ENCODE data around the gene COL24A1. TPM values are rescaled to one million over a fixed set of nuclear protein-coding genes. Genes with fewer than 3 reads are reported as not detected.

Gene COL24A1
- total RNA-seq, 1 donor from 2014 or later = not detected

GRCh38 chr1:86169625-86170024, 13.1 kb upstream of the COL24A1 start:
- no peak for ATAC-seq (ENCODE audit: low read depth)
- TF ChIP-seq CTCF (IDR thresholded peaks at IDR 0.05) = no peak
- H3K36me3 Mint-ChIP-seq (ENCODE audit: low read depth) = no peaks in the 10 kb centered on the region
- no peaks in the 10 kb centered on the region for H3K4me1 Mint-ChIP-seq
- DNase-seq = no peak
- no peaks in the 10 kb centered on the region for H3K27me3 Mint-ChIP-seq
- no peak overlapping the region for H3K4me3 Mint-ChIP-seq
- intact Hi-C loops (cut with micrococcal nuclease) = no loop called here
- H3K27ac Mint-ChIP-seq = no peak overlapping the region
- CTCF ChIA-PET = no interaction called here
- POLR2A ChIA-PET = no interaction called here
- H3K9me3 Mint-ChIP-seq = peaks cover 13% of the 10 kb centered on the region

DNA sequence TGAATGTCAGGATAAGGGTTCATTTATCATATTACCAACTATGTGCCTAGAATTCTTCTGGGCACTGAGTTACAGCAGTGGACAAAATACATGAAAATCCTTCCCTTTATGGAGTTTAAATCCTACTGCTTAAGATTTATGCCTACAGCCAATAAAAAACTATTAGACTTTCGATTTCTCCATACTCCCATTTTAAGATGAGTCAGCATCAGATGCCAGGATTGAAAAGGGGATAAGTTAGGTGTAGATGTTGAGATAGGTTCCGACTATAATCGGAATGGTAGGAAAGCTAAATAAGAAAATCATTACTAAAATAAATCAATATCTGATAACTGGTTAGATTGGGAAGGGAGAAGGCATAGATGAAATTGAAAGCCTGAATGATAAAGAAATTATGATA, 3.2 kb upstream of the COL24A1 start:
- no peak for ATAC-seq (ENCODE audit: low read depth)
- no peak for DNase-seq
- intact Hi-C loops (cut with micrococcal nuclease) = no loop called here
- H3K27ac Mint-ChIP-seq = no peak overlapping the region
- TF ChIP-seq CTCF (IDR thresholded peaks at IDR 0.05) = no peak
- ChIA-PET CTCF (no interaction called here), POLR2A (no interaction called here)
- no peak overlapping the region for H3K4me3 Mint-ChIP-seq
- H3K4me1 Mint-ChIP-seq = peaks cover 13% of the 10 kb centered on the region
- no peaks in the 10 kb centered on the region for H3K36me3 Mint-ChIP-seq (ENCODE audit: low read depth)
- no peaks in the 10 kb centered on the region for H3K9me3 Mint-ChIP-seq
- H3K27me3 Mint-ChIP-seq = peaks cover 28% of the 10 kb centered on the region

- H3K27me3 Mint-ChIP-seq = peaks cover 34% of the 10 kb centered on the region
- H3K4me3 Mint-ChIP-seq = no peak overlapping the region
- intact Hi-C loops (cut with micrococcal nuclease) = no loop called here
- CTCF ChIA-PET = no interaction called here
- H3K9me3 Mint-ChIP-seq = no peaks in the 10 kb centered on the region
- DNase-seq = peak; percentile 10
- H3K4me1 Mint-ChIP-seq = peaks cover 13% of the 10 kb centered on the region
- H3K27ac Mint-ChIP-seq = no peak overlapping the region
- no peaks in the 10 kb centered on the region for H3K36me3 Mint-ChIP-seq (ENCODE audit: low read depth)
- POLR2A ChIA-PET = no interaction called here
- ATAC-seq (ENCODE audit: low read depth) = no peak
- no peak for TF ChIP-seq CTCF (IDR thresholded peaks at IDR 0.05)
Measured at GRCh38 chr1:86155807-86156565, 586 bp downstream of the COL24A1 start.

DNA sequence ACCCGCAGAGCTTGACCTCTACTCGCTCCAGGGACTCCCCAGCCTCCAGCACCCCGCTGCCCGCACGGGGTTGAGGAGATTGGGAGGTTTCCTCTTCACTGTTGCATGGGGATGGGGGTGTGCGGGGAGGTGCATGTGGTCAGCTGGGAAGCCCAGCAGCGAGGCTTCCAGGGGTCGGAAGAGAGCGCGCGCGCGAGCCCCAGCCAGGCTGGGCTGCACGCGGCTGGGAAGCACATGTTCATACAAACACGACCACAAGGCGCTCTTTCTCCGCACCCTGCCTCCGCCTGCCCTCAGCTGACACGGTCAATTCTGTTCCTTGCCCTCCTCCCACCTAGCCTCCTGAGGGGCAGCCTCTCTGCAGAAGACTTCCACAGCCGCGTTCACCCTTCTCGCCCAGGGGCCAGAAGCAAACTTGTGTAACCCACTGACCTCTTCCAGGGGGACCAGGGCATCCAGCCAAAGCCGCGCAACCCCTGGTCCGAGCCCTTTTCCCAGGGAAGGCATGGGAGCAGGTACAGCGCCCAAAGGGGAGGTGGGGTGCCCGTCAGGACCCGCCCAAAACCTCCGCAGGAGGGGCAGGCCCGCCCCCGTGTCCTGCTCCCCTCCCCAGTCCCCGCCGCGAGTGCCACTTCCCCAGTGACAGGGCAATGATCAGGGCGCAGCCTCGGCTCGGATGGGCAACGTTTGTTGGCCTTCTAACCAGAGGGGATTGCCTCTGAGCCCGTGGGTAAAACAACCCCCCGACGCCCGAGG, 1.3 kb downstream of the COL24A1 start:
- ATAC-seq (ENCODE audit: low read depth) (no peak), DNase-seq (peak; percentile 7)
- no peaks in the 10 kb centered on the region for H3K9me3 Mint-ChIP-seq
- ChIA-PET POLR2A (no interaction called here), CTCF (no interaction called here)
- no peak for TF ChIP-seq CTCF (IDR thresholded peaks at IDR 0.05)
- H3K27me3 Mint-ChIP-seq = peaks cover 34% of the 10 kb centered on the region
- H3K27ac Mint-ChIP-seq = no peak overlapping the region
- no peaks in the 10 kb centered on the region for H3K36me3 Mint-ChIP-seq (ENCODE audit: low read depth)
- no peak overlapping the region for H3K4me3 Mint-ChIP-seq
- intact Hi-C loops (cut with micrococcal nuclease) = no loop called here
- peaks cover 13% of the 10 kb centered on the region for H3K4me1 Mint-ChIP-seq

GRCh38 chr1:86154571-86155050, 2.0 kb downstream of the COL24A1 start:
- no peak for ATAC-seq (ENCODE audit: low read depth)
- Mint-ChIP-seq H3K4me1 (peaks cover 13% of the 10 kb centered on the region), H3K36me3 (ENCODE audit: low read depth) (no peaks in the 10 kb centered on the region), H3K9me3 (no peaks in the 10 kb centered on the region), H3K27ac (no peak overlapping the region), H3K4me3 (no peak overlapping the region), H3K27me3 (peaks cover 34% of the 10 kb centered on the region)
- POLR2A ChIA-PET = no interaction called here
- no peak for DNase-seq
- TF ChIP-seq CTCF (IDR thresholded peaks at IDR 0.05) = no peak
- CTCF ChIA-PET = no interaction called here
- intact Hi-C loops (cut with micrococcal nuclease) = no loop called here
